ENCODE data around the gene GALNT4.
A peak's percentile ranks its signal among the peaks of the same experiment; 100 is the strongest.

The GALNT4 gene

DNA sequence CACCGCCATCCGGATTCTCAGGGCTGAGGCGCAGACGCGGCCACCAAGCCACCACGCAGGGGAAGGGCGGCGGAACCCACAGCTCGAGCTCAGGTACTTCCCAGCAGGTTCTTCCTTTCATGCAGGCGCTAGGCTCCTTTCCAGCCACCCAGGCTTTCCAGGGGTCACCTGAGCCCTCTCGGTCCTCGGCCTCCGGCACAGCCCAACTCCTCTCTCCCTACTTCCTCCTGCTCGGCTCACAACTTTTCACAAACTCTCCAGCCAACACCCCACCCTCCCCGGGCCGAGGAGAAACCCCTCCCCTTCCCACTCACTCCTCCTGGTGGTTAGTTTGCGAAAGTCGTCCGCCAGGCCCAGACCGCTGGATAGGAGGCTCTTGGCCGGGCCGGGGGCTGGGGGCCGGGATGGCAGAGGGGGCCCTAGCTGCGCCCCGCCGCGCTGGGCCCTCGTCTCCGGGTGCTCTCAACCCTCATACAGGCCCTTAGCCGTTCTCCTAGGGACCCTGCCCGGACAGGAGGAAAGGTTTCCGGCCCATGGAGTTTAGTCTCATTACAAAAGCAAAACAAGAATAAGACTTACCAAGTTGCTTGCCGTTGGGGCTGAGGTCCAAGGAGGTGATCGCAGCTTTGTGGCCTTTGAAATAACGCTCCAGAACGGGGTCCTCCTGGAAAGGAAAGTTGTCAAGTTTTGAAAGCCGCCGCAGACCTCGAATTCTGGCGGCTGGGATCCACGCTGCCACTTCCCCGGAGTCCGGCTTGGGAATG, at the start of gene GALNT4:
Gene GALNT4, minus strand, starts transcription at position 256 of the 764 bp plus-strand sequence. Its CDS starts 247 bp downstream, at position 9.
- DNase-seq: peak; percentile 74 to 84

DNA sequence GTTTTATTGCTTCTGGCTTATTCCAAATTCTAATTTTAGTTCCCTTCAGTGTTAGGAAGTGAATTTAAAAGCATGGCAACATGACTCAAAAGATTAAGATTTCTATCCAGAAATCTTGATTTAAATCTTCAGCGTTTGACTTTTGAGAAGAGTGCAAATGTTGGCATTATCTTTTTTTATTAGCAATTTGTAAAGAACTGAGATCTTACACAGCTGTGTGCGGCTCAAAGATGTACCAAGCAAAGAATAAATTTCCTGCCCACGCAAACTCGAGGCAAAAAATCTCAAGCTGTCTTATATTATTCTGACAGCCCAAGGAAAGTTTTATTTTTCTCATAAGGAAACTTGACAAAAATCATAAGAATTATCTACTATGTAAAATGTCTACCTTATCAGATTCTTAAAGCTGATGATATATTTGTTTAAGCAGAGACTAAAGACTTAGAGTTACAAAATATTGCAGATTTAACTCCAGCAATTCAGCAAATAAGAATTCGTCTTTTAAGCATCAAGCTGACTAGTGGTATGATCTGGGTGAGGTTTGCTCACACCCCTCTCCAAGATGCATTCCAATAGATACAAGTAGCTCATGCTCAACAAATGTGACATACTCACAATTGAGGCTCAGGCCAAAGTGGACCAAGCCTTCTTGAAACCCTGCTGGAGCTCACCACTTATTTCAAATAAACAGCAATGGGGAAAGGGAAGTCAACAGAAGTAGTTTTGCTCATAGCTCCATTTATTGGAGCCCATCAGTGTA, 48.6 kb upstream of the GALNT4 start:
- DNase-seq: no peak

DNA sequence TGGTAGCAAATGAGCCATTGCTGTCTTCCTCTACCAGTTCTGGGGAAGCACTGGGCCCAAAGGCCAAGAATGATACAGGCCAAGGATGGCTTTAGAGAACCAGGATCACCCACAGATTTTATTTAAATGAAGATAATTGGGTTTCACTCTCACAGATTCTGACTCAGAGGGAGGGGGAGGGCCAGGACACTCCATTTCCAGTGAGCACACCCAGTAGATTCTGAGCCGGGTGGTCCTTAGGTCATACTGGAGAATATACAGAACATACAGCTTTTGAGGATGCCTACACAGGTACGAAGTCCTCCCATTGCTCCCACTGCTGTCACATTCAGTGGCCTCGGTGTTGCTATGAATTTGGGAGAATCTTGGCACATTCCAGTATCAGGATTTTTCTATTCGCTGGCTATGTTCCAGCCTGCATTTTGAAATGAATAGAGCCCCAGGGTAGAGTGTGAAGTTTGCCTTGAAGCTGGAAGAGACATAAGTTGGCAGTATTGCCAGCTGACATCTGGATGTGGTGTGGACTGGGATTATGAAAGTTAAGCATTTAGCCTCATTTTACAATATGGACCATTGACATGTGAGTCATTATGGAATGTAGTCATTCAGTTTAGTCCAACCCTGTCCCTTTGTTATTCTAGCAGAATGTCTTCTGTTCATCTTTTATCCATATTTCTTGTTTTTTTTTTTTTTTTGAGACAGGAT, 47.0 kb upstream of the GALNT4 start:
- no peak for DNase-seq

DNA sequence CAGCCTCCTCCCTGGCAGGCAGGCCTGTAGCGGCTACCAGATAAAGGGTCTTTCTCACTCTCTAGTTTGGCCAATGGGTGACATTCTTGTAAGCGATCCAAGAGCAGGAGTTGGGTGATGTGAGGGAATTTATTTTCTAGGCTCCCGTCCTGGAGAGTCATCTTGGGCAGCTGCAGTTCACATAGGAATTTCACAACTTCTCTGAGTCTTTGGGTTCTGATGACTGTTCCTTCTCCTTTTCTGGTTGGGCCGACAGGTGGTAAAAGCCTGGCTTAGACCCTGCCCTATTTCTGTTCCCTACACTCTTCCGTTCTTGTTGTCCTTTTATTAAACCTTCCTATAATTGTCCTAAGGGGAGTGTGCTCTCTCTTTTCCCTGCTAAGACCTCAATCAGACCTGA, 43.9 kb upstream of the GALNT4 start:
- no peak for DNase-seq

DNA sequence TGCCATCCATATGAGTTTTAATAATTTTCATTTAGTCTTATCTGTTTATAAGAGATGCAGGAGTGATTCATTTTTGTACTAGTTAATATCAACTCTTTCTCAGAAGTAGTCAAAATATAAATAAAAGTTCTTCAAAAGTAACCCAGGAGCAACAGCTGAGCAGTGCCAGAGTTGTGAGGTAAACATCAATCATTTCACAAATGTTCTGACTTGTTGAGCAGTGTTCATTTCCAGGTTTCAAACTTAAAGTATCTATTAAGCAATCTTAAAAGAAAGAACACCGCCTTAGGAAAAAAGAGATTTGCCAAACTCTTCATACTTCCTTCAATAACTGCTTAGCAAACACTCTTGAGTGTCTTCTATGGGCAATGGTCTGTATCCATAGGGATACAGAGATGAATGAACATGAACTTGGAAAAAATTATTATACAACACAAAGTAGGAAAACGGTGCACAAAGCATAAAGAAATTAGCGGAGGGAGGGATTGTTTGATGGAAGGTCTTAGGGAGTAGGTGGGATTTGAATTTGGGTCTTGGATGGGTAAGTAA, 43.2 kb upstream of the GALNT4 start:
- DNase-seq: no peak

DNA sequence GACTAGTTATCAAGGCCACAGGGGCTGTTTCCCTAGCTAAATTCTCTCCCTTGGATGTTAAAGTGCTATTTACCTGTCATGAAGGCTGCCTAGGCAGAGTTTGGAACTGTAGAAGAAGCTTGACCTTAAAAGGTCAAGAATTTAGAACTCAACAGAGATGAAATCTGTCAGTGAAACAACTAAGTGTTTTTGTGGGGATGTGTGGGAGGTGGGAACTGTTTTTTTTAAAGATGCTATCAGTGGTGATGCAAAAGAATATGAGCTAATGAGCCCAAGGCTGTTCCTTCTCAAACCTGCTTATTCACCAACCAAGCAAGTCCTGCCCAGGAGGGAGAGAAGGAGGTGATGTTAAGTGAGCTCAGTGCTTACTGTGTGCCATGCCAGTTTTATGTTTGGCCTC, 42.0 kb upstream of the GALNT4 start:
- no peak for DNase-seq

DNA sequence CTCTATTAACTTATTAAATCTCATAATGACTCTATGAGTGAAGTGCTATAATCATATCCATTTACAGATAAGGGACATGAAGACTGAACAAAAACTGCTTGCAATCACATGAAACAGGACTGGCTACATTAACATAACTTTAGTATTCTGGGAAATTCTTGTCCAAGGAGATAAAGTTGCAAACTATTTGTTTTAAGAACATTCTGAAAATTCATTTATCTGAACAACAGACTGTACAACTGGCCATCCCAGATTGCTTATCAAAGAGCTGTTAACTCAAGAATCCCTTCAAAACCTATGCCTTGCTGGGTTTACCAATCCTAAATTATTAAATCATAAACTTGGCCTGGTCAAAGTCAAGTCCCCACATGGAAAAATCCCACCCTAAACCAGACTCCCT, 40.4 kb upstream of the GALNT4 start:
- no peak for DNase-seq

DNA sequence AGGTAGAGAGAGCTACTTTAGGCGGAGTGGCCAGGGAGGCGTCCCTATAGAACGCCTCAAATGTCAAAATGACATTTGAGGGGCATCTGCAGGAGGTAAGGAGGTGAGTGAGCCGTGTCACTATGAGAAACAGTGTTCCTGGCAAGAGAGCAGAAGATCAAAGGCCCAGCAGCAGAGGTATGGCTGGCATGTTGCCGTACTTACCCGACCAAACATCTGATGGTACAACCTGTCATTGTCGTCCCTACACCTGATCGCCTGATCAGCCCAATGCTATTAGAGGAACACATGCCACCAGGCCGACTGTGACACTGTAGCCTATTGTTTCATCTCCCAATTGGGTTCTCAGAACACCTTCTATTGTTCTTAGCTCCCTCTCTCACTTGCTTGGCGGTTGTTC, 35.2 kb upstream of the GALNT4 start:
- DNase-seq: no peak

DNA sequence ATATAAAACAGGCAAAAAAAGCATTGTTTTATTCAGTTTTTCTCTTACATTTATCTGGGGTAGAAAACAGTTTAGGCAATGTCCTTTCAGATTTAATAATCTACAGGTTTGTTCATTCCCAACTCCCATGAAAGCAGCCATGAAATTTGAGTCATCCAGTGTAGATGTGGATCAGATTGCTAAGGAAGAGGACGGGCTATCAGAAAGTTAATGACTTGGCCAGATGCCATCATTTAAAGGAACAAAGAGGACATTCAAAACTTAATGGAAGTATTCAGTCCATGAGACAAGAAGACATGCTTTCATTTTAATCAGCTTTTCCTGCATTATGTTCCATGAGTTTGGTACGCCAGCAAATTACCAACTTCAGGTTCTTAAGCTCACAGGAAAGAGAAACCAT, 32.4 kb upstream of the GALNT4 start:
- no peak for DNase-seq

DNA sequence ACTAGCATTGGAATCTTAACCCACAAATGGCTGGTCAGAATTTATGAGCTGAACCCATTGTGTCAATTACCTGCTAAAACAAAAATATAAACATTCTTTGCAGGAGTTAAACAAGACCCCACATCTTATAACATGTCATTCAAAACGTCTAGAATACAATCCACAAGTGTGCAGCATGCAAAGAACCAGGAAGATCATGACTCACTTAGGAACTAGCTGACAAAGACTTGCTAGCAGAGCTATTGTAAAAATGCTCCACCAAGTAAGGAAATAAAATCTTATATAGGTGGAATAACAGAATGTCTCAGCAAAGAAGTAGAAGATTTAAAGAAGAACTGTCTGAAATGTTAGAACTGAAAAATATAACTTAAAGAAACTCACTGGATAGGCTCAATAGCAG, 27.8 kb upstream of the GALNT4 start:
- DNase-seq: no peak

DNA sequence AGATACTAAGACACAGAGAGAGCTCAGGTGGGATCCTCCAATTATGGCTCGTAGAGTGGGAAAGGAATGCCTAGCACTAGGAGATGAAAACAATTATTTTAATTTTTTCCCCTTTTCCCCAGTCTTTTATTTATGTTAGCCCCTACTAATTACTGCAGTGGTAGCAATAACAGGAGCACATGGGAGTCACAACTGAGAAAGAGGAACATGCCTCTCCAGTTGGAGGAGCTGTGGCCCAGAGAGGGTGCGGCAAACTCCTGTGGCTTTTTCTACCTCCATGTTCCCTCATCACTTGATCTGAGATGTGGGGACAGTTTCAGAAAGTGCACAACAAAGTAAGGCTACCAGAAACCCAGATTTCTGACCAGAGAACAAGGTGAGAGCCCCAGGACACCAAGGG, 27.2 kb upstream of the GALNT4 start:
- no peak for DNase-seq

DNA sequence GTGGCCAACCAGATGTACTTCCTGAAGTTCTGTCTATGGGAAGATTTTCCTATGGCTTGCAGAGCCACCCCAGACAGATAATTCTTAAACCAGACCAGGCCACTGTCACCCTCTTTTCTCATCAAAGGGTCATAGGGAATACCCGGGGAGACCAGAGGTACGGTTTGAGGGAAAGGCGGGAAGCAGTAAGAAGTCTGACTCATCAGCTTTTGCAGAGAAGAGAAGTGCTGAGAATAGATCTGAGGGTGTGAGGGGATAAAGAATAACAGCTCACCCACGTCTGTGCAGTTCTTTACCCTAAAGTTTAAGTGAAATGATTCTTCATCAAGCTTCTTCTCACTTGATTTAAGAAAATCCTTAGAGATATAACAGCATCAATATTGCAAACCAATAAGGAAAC, 22.5 kb upstream of the GALNT4 start:
- DNase-seq: no peak

DNA sequence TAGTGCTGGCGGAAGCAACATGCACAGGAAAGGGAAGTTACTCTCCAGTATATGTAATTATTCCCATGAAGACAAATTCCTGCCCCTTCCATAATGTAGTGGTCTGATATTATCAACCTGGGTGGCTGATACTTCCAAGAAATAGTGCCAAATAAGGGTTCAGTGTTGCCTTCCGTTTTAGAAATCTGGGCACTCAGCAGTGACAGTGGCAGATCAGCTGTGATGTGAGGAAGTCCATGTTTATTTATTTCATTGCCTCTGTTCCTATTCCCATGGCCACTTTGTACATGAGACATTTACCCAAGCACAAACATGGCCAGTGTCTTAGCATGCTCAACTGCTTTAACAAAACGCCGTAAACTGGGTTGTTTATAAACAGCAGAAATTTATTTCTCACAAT, 21.6 kb upstream of the GALNT4 start:
- DNase-seq: no peak

DNA sequence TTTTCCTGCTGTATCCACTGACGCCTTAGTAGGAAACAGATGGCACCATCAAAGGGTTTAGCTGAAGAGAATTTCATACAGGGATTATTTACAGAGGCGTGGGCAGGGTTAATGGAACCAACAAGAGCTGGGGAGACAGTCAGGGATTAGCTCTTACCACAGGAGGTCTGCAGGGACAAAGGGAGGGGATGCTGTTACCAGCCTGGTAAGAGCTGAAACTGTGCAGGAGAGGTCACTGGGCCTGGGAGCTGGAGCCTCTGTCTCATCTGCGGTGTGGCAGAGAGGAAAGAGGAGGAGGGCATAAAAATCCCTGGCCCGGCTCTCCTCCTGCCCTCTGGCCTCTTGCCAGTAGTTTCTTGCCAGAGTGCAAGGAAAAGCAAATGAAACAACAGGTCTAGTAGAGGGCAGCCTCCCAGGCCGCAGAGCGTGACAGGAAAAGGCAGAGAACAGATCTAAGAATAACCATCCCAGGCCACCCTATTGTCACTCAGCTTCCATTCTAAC, 20.1 kb upstream of the GALNT4 start:
- no peak for DNase-seq

DNA sequence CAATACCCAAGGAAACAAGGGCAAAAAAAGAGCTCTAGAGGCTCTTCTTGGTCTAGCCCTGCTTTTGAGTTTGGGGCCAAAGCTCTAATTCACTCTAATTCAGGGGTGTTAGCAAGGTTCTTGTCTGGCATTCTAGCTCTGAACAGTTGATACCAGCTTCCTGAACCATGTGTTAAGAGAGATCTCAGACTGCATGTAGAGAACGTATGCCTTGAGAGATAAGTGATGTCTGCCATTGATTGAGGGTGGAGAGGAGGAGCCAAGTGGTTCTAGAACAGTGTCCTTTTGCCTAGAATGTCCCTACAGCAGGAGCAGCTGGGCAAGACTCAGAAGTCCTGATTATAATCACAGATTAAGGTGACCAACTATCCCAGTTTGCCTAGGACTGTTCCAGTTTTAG, 19.4 kb upstream of the GALNT4 start:
- no peak for DNase-seq

DNA sequence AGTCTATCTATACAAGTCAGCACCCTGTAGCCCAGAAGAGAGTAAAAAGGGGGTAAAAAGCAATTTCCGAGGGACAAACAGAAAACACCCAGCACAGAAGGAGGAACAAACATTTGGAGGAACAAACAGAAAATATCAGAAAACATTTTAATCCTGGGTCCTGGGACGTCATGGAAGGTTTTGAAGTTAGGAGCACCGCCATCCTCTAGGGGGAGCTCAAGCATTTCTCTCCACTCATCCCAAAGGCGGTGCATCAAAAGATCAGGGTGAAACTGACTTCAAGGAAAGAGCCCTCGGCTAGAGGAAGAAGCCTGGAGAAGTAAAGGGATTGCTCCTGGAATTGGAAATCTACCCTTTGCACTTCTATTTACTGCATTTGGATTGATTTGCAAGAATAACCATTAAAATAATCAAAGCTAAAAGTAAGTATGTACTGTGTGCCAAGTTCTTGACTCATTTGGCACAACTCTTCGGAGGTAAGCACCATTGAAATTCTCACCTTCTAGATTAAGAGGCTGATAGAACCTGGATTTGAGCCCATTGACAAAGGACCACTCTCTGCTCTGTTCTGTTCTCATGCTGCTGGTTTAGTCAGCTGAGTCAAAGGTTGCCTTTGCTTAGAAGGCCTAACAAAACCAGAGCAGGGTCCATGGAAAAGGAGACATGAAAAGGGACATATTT, 18.5 kb upstream of the GALNT4 start:
- peak; percentile 55 to 68 for DNase-seq

DNA sequence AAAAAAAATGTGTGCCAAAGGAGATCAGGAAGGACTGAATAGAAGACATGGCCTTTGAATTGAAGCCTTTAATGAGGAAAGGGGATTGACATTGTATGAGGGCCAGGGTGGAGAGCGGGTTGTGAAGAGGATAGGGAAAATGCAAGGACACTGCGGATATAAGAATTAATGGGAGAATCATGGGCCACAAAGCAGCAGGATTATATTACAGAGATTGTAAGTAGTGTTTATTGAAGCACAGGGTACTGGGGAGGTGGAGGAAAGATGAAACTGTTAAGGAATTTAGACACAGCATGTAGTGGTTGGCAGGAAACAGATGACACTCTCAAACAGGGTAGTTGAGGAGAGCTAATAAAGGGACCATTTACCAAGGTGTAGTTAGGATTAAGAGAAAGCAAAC, 17.6 kb upstream of the GALNT4 start:
- no peak for DNase-seq

DNA sequence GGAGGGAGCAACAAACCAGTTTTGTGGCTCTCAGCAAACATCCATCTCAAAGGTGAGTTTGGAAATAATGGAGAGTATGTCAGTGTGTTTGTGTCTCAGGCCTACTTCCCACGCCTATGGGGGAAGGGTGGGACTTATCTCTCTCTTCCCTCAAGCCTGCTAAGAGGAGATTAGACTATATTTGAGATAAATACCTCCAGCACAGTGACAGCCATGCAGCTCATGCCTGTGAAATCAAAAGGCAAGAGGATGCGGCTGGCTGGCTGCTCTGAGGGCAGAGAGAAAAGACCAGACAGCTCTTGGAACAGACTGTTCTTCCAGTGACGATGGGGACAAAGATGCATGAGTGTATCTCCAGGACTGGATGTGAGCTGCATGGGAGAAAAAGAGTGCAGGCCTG, 16.0 kb upstream of the GALNT4 start:
- DNase-seq: no peak

DNA sequence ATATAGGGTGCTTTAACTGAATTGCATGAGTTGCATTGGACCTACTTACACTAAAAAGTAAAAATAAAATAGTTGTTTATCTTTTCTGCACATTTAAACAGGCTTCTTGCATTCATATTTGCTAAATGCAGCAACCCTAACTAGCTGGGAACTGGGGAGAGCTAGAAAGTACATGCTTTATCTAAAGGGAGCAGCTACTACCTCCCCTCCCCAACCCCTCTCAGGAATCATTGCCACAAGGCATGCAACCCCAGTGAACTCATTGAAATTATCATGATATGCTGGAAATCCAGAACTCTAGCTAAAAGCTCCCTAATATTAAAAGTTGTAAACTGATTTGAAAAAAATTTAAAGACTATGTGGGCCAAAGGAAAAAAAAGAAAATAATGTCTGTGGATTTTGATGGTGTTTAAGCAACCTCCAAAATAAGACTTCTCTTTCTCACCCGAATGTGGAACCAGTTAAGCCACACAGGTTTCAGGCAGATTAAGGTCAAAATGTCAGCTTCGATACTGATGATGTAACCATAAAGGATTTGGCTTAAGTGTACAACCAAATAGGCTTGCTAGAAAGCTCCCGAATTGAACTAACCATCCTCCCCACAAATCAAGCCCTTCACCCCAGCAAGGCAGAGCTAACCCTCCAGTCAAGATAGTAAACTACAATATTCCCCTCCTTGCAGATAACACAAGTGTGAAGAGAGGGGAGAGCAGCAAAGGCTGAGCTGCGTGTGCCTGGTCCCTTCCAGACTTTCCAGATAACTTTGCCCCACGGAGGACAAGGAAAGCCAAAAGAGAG, 15.0 kb upstream of the GALNT4 start:
- no peak for DNase-seq

DNA sequence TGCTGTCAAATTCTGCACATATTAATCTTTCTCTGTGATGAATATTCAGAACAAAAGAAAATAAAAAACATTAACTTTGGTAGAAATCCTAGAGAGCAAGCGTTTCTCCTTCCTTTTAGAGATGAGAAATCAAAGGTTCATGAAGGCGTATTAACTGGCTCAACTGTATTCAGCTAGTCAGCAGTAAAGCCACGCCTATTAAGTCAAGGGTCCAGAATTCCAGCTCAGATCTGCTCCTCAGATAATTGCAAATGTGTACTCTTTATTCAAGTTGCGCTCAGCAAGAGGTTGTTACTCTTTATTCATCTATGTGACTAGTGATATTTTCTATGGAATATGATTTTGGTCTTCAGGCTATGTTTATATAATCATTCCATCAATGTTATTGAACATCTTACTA, 14.3 kb upstream of the GALNT4 start:
- no peak for DNase-seq

DNA sequence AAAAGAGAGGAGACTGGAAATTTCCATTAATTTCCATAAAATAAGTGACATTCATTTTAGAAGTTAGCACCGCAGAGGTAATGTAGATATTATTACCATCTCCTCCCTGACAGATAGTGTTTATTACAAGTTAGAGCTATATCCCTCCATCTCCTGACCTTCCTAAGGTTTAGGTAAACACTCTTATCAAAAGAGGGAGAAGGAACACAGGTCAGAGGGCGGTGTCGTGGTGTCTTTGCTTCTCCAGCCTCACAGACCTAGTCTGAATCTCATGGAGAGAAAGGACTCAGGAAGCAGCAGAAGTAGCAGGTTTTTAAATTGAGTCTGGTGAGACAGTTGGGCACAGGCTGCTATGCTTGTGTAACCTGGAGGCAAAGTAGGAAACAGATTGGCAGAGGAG, 12.8 kb upstream of the GALNT4 start:
- DNase-seq: no peak

DNA sequence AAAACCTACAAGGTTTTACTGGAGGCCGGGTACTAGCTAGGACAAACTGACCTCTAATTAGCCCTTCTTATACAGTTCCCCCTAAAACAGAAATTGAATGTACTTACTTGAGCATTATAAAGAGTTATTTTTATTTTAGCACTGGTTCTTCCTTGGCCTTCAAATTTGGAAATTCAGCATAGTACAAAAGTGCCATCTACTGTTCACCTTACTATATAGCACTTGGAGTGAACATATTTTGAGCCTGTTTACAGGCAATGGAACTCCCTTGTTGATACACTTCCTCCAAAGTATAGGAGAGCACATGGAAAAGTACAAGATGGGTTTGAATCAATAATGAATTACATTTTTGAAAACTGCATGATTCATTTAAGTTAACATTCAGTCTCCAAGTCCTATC, 5.1 kb upstream of the GALNT4 start:
- DNase-seq: no peak

All from activated CD4-positive, alpha-beta T cell treated with anti-CD3 and anti-CD28 coated beads, Interleukin-2, amount 50 U/mL, for 48 hours (primary cell).